GM19455 (cell line): ENCODE measurements around the gene GPRIN3.

Experiments
- ATAC-seq: cut with Tn5 transposase; IDR thresholded peaks from one replicate; pipeline ENCODE4 v1.9.1; 2021; ENCODE audit not compliant: unreplicated experiment

GPRIN3 gene

DNA sequence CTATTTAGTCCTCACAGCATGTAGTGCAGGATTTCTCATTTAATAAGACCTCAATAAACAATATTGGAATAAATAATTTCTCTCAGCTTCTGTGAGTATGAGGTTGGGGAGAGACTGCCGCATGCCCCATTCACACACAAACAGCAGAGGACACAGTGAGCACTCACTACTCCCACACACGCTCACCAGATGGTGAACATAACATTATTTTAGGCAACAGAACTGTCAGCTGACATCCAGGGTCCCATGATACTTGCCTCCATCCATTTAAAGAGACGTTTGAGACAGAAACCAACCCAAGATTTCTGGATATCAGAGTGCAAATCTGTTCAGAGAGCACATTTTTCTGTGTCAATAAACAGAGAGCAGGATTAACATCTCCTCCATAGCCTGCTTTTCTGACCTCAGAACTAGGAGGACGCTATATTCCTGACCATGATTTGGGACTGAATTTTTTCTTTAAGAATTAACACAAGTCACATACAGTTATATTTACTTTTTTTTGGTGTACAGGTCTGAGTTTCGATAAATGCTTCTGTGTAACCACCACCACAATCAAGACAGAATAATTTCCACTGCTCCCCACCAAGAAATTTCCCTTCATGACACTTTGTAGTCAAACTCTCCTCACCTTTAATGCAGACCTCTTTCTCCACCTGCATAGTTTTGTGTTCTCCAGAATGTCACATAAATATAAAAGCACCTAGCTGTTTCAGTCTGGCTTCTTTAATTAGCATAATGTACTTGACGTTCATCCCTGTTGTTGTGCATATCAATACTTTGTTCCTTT lies 16.7 kb downstream of the GPRIN3 start:
- no peak for ATAC-seq

DNA sequence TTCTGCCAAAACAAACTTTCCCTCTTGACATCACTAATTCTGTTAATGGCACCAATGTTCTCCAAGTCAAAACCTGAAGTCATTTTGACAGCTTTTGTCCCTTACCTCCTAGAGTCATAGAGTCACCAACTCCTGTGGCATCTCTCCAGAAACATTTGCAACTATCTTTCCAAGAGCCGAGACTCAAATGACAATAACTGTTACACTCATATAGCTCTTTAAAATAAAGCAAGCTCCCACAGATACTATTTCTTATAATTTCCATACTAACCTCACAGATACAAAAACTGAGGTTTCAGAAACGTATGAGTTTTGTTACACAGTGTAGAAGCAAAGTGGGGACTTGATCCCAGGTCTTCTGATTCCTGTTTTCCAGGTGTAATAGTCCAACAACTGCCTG lies 18.3 kb downstream of the GPRIN3 start:
- no peak for ATAC-seq

DNA sequence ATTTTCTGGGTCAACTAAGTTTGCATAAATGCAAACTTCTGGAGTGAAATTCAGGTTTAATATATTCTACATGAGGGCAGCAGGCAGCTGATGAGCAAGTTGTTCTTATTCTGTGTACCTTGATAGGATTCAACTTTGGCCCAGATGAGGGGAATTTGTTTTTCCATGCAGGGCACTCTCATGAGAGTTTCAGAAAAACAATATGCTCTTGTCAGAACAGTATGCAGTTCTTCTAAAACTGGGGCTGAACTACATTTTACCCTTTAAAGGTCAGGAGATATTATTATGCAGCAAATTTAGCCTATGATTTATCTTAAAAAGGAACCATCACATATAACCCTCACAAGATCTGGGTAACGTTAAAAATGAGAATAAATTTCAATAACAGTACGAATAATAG lies 19.2 kb downstream of the GPRIN3 start:
- no peak for ATAC-seq

DNA sequence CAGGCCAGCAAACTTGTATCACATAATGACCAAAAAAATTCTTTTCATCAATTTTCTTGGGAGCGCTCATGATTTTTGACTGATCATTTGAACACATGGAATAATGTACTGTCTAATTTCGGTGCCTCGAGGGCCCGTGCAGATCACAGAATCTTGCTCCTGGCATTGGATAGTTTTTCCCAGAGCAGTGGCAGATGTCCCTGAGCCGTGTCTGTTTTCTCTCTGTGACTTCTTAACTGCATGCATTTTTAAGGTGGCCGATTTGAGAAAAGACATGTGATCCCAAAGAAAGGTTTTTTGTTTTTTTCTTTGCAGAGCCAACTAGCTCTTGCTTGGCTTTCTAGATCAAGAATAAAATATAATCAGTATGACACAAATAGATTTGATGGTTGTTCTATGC lies 19.7 kb downstream of the GPRIN3 start:
- ATAC-seq = no peak

DNA sequence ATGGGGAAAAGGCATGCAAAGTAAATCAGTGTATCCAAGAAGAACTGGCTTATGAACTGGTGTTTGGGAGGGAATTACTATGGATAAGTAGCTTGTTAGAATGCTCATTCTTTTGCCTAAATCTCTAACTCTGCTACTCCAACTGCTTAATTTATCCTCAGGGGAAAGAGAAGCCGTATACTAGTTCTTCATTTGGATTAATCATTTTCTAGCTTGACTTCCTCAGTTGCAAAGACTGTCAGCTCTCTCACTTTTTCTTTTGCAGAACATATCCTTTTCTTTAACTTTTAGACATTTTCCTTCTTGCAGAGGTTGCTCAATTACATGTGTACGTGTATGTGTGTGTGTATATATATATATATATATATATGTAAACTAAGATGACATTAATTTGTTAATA lies 21.9 kb downstream of the GPRIN3 start:
- ATAC-seq = no peak

DNA sequence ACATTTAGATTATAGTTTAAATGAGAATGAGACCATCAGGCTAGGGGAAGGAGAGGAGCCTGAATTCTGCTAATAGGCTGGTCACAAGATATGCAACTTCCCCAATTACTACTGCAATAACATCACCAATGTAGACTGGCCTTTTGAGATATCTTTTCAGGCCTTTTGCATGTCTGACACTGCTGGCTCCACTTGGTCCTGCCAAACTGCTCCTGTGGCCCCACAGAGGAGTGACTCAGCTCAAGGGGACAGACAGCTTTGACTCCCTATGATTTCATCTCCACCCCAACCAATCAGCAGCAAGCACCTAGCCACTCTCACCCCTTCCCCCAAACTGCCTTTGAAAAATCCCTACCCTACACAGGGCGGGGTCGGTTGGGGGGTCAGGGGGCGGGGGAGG lies 22.8 kb downstream of the GPRIN3 start:
- ATAC-seq = no peak

DNA sequence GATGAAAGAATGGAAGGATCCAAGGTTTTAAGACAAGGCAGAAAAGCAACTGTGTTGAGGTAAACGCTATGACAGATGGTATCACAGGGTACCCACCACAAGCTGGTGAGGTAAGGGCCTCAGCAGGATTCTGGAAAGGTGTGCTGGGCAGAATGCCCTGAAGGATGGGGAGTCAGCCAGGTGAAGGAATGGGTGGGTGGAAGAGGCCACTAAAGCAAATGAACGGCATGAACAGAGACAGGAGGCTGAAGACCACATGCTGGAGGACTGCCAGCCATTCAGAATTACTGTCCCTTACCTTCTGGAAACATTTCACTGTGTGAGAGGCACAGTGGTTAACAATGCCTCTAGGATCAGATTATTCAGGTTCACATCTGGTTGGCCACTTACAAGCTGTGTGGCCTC lies 23.6 kb downstream of the GPRIN3 start:
- no peak for ATAC-seq

DNA sequence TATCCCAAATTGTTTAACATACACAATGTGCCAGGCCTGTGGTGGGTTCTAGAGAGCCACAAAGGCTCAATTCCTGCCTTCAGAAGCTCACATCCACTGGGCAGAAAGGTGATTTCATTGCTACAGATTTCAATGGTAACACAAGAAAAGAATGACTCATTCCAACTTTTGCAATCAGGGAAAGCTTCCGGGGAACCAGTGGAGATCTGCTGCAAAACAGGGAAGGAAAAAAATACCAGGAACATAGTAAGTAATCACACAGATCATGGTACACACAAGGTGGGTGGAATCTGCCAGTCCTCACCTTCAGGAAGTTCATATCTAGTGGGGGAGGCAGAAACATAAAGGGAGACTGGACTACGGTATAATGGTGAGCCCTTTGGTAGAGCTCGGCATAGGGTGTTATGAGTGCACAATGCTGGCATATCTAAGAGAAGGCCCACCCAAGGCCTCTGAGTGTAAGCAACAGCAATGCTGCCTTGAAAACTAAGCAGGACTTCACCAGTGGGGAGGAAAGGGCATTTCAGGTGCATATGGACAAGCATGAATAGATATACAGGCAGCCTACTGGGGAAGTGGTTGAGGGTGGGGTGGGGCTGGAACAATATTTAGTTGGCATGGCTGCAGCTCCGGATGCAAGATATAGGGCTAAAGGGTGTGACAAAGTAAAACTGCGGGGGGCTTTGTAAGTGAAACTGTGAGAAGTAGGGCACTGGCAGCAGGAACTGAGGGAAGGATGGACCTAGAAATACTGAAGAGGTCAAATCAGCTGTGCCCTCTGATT lies 24.2 kb downstream of the GPRIN3 start:
- no peak for ATAC-seq

DNA sequence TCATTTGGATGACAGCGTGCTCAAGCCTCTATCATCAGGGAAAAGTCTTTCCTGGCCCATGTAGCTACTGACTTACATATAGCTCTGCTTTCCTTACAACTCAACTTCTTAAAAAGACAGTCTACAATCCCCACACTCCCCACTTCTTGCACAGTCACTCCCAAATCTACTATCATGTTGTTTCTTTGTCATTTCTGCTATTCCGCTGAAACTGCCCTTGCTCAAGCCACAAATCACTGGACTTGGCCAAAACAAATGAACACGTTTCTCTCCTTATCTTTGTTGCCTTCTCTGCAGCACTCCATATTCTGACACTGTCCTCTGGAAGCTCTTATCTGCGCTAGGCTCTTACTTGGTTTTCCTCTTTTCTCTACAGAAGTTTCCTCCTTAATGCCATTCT lies 28.2 kb downstream of the GPRIN3 start:
- ATAC-seq = no peak

DNA sequence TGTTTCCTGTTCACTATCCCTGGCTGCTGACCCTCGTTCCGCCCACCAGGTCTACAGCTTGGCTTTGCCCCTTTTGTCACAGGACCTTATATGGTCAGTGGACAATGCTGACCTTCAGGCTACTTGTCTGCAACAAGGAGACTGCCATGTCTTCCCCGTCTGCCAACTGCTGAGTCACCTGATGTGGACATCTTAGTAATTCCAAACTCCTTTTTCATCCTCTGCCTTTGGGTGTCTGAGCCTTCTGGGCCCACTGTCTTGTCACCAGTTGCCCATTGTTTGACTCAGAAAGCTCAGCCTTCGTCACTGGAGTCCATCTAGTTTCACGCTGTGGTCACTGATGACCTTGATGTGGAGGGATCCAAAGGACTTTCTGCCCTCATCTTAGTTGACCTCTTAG lies 30.2 kb downstream of the GPRIN3 start:
- ATAC-seq = no peak

DNA sequence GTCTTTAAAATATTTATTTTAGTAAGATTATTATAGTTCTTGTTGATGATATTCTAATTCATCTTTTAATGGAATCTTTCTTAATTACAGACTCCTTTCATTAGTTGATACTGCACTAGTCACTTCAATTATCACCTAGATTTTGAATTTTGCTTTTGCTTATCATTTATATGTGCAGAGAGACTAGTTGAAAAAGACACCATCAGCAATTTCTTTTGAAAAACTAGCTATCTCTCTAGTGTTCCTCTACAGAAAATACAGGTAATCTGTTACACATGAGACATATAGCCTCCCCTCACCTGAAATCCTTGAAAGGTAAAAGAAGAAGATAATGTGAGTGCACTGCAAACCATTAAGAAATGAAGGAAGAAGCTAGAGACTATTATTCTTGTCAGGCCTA lies 31.3 kb downstream of the GPRIN3 start:
- ATAC-seq = no peak

DNA sequence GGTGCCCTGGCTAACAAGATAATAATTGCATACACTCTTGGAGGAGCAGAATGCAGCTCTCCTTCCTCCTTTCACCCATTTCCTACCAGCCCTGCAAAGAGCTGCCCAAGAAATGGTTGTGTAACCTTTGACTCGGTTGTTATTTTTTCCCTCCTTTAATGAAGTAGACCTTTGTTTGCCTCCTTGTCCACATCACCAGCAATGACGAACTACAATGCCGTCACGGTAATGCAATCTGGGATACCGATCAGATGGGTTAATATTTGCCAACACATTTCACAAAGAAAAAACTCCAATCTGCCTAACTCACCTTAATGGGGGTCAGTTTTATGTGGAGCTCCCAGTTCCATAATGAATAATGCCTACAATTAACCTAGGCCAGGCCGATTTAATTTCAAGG lies 32.0 kb downstream of the GPRIN3 start:
- no peak for ATAC-seq

DNA sequence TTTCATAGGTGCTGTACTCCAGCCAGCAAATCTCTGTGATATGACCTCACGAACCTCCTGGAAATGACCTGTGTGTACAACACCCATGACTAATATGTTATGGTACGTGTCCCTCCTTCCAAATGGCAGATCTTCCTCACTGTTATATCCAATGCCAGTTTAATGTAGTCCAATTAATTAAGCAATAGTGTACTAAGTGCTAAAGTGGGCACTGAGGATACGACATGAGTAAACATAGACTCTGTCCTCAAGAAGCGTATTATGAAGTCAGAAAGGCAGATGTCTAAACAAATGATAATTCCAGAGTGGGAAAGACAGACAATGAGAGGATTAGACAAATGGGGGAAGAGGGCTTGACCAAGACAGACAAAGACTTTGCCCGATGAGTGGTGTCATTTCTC lies 33.9 kb downstream of the GPRIN3 start:
- no peak for ATAC-seq

DNA sequence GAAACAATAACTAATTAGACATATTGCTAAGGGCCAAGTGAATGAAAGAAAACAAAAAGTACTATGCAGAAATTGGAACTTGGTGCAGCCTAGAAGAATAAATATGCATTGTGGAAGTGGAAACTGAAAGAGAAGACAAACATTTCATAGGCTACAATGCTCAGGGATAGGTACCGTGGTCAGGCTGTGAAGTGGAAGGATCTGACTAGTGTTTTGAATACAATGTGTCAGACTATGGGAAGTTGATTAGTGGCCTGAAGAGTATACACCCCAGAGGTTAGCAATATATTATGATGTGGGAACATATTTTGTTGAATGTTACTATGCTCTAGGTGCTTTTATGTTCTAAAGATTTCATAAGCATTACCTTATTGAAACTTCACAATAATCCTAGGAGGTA lies 36.8 kb downstream of the GPRIN3 start:
- no peak for ATAC-seq

DNA sequence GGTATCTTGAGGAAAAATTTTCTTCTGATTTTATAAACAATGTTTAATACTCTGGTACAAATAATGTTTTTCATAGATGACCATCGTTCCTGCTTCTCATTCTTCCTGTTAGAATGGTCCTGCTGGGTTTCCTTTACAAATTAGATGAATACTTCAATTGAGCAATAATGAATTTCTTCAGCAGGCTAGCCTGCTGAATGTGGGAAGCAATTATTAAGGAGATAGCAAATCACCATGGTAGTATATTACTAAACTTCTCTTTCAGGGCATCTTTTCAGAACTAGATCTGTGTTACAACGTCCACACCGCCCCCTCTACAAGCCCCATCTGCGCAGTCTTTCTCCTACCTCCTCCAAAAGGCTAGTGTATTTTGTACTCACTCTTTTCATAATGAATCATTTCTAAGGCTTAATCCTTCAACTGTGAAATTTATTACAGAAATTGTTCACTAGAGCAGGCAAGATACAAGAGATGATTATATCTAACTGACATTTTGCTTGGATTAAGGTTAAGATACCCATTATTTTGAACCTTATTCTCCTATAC lies 38.4 kb downstream of the GPRIN3 start:
- no peak for ATAC-seq

DNA sequence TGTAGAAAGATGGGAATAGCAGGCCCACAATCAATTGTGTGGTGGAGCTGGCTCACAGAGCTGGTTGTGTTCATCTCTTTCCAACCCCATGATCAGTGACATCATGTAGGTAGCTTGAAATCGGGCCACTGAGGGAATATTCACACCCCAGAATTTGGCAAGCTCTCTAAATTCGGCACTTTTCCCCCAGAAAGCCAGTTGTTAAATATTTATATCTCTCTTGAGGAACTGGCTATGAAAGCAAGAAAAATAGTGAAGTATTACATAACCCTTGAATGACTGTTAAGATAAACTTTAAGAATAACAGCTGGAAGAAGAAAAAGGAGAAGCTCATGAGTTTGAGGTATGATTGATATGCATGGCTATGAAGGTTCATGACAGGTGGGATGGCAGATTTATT lies 38.9 kb downstream of the GPRIN3 start:
- no peak for ATAC-seq

DNA sequence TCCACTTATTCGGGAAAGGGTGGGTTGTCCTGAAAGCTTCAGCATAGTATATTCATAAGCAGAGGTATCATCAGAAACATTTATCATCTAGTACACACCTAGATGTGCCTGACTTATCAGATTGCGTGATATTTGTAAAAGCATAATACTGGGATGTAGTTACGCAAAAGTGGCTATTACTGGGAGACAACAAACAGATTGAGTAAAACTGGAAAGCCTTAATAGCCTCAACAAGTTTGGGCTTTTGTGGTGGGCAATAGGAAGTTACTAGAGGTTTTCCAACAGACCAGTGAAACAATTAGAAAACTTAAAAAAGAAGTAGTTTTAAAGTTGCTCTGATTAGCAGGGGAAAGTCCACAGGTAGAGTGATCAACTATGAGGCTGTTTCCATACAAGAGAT lies 39.8 kb downstream of the GPRIN3 start:
- ATAC-seq = no peak

DNA sequence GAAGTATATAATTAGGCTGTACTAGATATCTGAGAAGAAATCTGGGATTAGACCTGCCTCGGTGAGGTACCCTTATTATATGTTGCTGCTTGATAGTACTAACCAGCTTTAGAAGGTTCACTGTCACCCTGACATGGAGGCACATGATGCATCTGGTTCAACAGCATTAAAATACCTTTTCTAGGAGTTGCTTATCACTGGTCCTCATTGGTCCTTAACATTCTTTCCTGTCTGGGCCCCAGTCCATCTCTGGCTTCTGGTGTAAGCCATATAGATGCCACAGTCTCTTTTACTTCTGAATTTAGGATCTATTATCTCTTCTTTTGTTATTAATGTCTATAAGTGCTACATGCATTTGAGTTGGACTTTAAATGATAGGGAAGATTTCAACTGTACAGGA lies 40.2 kb downstream of the GPRIN3 start:
- no peak for ATAC-seq

DNA sequence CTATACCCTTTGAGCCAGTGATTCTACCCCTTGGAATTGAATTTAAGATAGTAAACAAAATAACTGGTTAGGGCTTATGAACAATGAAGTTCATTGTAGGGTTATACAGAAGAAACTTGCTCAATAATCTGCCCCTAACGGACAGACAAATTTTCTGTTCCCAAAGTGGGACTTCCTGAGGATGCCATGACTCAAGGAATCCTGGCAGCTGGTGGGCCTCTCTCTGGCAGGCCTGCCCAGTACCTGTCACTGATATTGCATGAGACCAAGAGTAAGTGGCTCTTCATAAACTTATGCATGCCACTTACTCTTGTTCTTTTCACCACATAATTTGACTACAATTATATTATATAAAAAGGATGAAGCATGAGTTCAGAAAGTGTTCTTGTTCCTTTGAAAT lies 41.5 kb downstream of the GPRIN3 start:
- no peak for ATAC-seq

DNA sequence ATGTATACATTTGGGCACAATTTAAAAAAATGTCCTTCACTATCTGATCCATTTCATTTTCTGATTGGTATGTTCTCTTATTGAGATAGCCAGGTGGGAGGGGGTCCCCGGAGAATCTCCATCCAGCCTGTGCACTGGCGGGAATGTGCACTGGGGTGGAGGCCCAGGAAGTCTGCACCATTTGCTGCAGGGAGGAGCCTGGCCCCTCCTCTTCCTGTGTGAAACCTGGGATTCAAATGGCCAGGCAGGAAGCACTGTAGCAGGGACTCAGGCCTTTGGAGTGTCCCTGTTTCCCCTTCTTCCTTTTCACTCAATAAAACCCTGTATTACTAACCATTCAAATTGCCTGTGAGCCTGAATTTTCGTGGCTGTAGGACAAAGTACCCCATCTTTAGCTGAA lies 44.3 kb downstream of the GPRIN3 start:
- no peak for ATAC-seq

DNA sequence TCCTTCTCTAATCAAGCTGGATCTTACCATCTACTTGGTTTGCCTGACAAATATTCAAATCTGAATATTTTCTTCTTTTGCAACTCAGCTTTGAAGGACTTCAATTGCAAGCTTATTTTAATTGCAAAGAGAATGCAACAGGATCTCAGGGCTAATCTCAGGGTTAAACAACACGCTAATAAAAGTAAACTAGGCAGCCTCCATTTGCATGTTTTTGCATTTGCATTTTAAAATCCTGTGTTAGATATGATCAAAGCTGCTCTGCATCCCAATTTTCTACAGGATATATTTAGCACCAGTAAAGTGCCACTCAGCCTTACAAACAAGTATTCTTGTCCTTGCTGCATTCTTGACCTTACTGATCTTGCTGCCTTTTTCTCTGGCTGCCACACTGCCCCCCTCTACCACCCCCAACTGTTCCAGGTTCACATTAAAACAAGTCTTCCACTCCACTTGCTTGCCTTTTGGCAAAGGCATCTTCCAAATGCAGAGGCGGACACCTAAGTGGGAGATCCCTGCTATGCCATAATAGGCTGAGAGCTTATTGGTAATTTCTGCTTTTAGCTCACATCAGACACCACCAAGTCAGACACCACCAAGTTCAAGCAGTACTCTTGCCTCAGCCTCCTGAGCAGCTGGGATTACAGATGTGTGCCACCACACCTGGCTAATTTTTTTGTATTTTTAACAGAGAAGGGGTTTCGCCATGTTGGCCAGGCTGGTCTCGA lies 48.1 kb downstream of the GPRIN3 start:
- no peak for ATAC-seq

DNA sequence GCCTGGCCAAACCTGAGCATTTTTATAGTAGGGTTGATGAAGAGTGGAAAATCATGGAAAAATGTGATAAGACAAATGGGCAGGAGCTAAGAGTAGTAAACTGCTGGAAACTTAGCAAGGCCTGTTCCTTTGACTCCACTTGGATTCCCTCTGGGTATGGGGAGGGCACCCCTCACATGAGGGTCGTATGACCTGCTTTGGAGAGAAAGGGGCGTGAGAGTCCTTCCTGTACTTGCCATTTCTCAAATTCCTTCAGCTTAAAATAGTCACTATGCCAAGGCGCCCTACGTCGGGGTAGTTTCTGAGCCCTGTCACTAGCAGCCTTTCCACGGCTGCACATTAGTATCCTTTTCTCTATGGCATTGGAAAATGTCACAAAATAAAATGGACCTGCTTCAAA lies 49.1 kb downstream of the GPRIN3 start:
- ATAC-seq = no peak
